ENCODE data around the gene KIF21A. TPM values are rescaled to one million over a fixed set of nuclear protein-coding genes. Genes with fewer than 3 reads are reported as not detected.
A peak's percentile ranks its signal among the peaks of the same experiment; 100 is the strongest.

The KIF21A gene
- total RNA-seq, 3 donors from 2014 or later (not counting 1 experiment from before 2014, with no cell fraction given): 11.5 to 31.6 (median 18.0) TPM

DNA sequence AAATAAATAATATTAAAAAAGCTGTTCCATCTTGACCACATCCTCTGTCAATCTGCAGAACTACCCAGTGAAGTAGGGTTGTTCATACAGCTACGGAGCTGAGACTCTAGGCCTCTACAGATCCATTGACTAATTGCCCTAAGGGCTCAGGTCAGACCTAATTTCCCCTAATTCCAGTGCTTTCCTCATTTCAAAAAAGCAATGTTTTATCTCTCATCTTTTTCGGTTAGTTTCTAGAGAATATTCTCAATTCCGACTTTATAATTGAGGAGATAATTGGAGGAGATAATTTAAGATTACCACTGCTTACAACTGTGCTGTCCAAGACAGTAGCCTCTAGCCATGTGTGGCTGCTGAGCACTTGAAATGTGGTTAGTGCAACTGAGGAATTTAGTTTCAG, 167.1 kb downstream of the KIF21A start:
- DNase-seq (no peak), ATAC-seq (no peak)
- Histone ChIP-seq H3K27ac (ENCODE audit: low read length) (no peak overlapping the region), H3K36me3 (ENCODE audit: control insufficient read depth, insufficient read depth, low read length) (no peaks in the 10 kb centered on the region), H3K4me1 (ENCODE audit: control insufficient read depth, insufficient read depth, low read length) (no peaks in the 10 kb centered on the region), H3K9me3 (ENCODE audit: control insufficient read depth, insufficient read depth, low read length) (no peaks in the 10 kb centered on the region), H3K27me3 (ENCODE audit: control insufficient read depth, insufficient read depth, low read length) (no peaks in the 10 kb centered on the region), H3K4me3 (ENCODE audit: low read length) (no peak overlapping the region)
- Mint-ChIP-seq H3K9me3 (no peaks in the 10 kb centered on the region), H3K4me1 (peaks cover 4 to 5% of the 10 kb centered on the region in 2 donors), H3K4me3 (no peak overlapping the region), H3K27me3 (ENCODE audit: low read depth in 2 of 2) (peaks cover 12 to 13% of the 10 kb centered on the region in 2 donors), H3K27ac (no peak overlapping the region), H3K36me3 (no peaks in the 10 kb centered on the region)
- intact Hi-C loops (cut with micrococcal nuclease): no loop called here
- 84% methylated on average over 3 of the region's 3 CpGs for WGBS (ENCODE audit: insufficient coverage)
- TF ChIP-seq, protein P1, sequence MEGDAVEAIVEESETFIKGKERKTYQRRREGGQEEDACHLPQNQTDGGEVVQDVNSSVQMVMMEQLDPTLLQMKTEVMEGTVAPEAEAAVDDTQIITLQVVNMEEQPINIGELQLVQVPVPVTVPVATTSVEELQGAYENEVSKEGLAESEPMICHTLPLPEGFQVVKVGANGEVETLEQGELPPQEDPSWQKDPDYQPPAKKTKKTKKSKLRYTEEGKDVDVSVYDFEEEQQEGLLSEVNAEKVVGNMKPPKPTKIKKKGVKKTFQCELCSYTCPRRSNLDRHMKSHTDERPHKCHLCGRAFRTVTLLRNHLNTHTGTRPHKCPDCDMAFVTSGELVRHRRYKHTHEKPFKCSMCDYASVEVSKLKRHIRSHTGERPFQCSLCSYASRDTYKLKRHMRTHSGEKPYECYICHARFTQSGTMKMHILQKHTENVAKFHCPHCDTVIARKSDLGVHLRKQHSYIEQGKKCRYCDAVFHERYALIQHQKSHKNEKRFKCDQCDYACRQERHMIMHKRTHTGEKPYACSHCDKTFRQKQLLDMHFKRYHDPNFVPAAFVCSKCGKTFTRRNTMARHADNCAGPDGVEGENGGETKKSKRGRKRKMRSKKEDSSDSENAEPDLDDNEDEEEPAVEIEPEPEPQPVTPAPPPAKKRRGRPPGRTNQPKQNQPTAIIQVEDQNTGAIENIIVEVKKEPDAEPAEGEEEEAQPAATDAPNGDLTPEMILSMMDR (IDR thresholded peaks at IDR 0.05): no peak

DNA sequence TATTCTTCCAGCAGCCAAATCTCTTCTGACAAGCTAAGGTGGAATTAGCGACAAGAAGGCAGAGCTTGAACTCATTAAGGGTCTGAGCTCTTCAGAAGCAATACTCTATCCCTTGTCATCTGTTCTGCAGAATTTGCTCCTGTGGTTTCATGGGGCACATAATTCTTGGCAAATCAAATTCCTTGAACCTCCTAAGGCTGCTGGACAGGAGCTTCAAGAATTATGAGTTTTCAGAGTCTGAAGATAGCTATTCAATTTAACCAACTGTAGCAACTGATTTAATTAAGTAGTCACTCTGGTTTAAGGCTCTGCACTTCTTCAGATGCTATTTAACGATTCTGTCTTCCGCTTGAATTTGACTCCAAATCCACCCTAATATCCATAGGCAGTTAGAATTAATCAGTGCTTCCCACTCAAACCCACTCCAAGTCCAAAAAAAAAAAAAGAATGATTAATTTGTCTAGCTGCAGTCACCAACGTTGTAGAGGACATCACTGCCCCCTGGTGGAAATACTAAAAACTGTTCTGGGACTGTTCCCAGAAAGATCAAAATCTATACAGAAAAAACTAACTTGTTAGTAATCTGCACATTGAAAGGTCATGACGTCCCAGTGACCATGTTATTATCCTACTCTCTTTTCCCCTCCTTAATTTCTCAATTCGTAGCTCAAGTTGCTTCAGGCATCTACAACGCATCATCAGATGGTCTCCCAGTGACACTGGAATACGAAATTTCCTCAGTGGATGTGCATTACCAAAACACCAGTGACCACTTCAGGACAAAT, 169.9 kb downstream of the KIF21A start:
- TF ChIP-seq, protein P1 (IDR thresholded peaks at IDR 0.05): peak; percentile 74
- H3K36me3 ChIP-seq (ENCODE audit: control insufficient read depth, insufficient read depth, low read length): no peaks in the 10 kb centered on the region
- no peaks in the 10 kb centered on the region for H3K9me3 ChIP-seq (ENCODE audit: control insufficient read depth, insufficient read depth, low read length)
- no peaks in the 10 kb centered on the region for H3K27me3 ChIP-seq (ENCODE audit: control insufficient read depth, insufficient read depth, low read length)
- Mint-ChIP-seq H3K4me3 (no peak overlapping the region), H3K4me1 (peaks cover 4 to 5% of the 10 kb centered on the region in 2 donors), H3K9me3 (no peaks in the 10 kb centered on the region), H3K36me3 (no peaks in the 10 kb centered on the region), H3K27ac (no peak overlapping the region), H3K27me3 (ENCODE audit: low read depth in 2 of 2) (peaks cover 0 to 9% of the 10 kb centered on the region in 2 donors)
- H3K4me1 ChIP-seq (ENCODE audit: control insufficient read depth, insufficient read depth, low read length): no peaks in the 10 kb centered on the region
- peak in 2 of 3 donors; percentile 42 to 50 for ATAC-seq
- H3K4me3 ChIP-seq (ENCODE audit: low read length): no peak overlapping the region
- H3K27ac ChIP-seq (ENCODE audit: low read length): no peak overlapping the region
- 31% methylated on average over 8 of the region's 8 CpGs for WGBS (ENCODE audit: insufficient coverage)
- intact Hi-C loops (cut with micrococcal nuclease): loop anchor here (2.0 kb wide), 1 partner anchor 1134 kb away; no protein-coding TSS in a partner anchor
- peak in 1 of 2 donors; percentile 57 for DNase-seq

DNA sequence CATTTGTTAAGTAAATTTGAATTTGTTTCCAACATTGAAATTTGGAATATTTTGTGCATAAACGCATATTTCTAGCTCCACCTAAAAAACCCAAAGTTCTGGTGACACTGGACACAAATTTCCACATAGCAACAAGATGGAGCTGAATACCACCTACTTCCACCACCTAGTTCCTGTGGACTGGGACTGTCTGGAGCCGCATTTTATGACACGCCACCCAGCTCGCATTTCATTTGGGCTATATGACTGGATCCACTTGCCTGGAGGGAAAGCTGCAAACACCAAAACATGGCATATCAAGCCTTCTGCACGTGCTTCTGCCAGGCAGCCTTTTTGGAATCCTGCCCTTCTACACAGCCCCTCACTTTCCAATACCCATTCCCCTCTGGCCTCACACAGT, 173.4 kb downstream of the KIF21A start:
- 87% methylated on average over 5 of the region's 5 CpGs for WGBS (ENCODE audit: insufficient coverage)
- DNase-seq: no peak
- intact Hi-C loops (cut with micrococcal nuclease): no loop called here

More for the DNA sequence above, 173.4 kb downstream of the KIF21A start:
- Mint-ChIP-seq H3K27me3 (ENCODE audit: low read depth in 2 of 2) (peaks cover 0 to 9% of the 10 kb centered on the region in 2 donors), H3K9me3 (no peaks in the 10 kb centered on the region), H3K4me3 (no peak overlapping the region), H3K27ac (no peak overlapping the region), H3K4me1 (peaks cover 4 to 5% of the 10 kb centered on the region in 2 donors), H3K36me3 (no peaks in the 10 kb centered on the region)
- H3K4me1 ChIP-seq (ENCODE audit: control insufficient read depth, insufficient read depth, low read length): no peaks in the 10 kb centered on the region
- H3K27me3 ChIP-seq (ENCODE audit: control insufficient read depth, insufficient read depth, low read length): no peaks in the 10 kb centered on the region
- ATAC-seq: no peak
- H3K9me3 ChIP-seq (ENCODE audit: control insufficient read depth, insufficient read depth, low read length): no peaks in the 10 kb centered on the region
- no peak overlapping the region for H3K27ac ChIP-seq (ENCODE audit: low read length)
- no peak overlapping the region for H3K4me3 ChIP-seq (ENCODE audit: low read length)
- TF ChIP-seq, protein P1 (IDR thresholded peaks at IDR 0.05): no peak
- H3K36me3 ChIP-seq (ENCODE audit: control insufficient read depth, insufficient read depth, low read length): no peaks in the 10 kb centered on the region
